HG03565 (cell line): ENCODE measurements around the gene OXT.

Experiments used
- ATAC-seq: cut with Tn5 transposase; IDR thresholded peaks from one replicate; pipeline ENCODE4 v1.9.1; 2021; ENCODE audit warnings: mild to moderate bottlenecking, moderate library complexity; ENCODE audit not compliant: unreplicated experiment

The OXT gene

GRCh38 chr20:3084283-3084985, 13.0 kb downstream of the OXT start, which contains the start of gene AVP:
TSS of gene AVP (minus strand) at chr20:3084724. CDS start at chr20:3084674, 50 bp downstream.
- no peak for ATAC-seq

- ATAC-seq: no peak
Observed at GRCh38 chr20:3084986-3085360, 13.6 kb downstream of the OXT start.

- no peak for ATAC-seq
Observed at GRCh38 chr20:3085571-3086072, 14.2 kb downstream of the OXT start.

DNA sequence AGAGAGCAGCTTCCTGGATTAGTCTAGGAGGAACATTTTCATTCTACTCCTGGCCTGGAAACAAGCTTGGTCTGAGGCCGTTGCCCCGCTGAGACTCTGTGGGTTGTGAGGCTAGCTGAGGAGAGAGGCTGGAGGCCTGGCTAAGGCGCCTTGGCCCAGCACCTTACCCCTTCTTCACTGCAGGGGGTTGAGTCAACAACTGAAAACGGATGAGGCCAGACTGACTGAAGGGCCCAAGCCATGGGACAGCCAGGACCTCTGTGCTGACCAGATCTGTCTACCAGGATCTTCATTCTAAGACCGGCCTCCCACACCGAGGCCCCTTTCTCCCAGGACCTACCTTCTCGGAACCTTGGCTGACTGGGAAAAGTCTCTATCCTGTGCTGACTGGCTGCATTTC, 16.6 kb downstream of the OXT start:
- ATAC-seq: no peak

DNA sequence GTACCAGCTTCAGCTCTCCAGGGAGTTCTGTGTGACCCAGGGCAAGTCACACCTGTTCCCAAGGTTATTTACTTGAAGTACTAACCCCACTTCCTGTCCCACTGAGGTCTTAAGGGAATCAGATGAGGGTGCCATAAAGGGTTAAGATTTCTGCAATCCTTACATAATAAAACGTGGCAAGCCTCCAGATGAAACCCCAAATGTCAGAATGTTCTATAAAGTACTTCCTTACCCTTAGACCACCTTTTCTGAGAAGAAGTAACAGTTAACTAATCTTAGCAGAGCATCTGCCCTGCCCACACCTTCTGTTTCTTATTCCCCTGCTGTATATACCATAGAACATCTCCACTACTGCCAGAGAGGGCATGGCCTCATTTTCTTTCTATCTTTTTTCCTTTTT, 19.1 kb downstream of the OXT start:
- no peak for ATAC-seq

DNA sequence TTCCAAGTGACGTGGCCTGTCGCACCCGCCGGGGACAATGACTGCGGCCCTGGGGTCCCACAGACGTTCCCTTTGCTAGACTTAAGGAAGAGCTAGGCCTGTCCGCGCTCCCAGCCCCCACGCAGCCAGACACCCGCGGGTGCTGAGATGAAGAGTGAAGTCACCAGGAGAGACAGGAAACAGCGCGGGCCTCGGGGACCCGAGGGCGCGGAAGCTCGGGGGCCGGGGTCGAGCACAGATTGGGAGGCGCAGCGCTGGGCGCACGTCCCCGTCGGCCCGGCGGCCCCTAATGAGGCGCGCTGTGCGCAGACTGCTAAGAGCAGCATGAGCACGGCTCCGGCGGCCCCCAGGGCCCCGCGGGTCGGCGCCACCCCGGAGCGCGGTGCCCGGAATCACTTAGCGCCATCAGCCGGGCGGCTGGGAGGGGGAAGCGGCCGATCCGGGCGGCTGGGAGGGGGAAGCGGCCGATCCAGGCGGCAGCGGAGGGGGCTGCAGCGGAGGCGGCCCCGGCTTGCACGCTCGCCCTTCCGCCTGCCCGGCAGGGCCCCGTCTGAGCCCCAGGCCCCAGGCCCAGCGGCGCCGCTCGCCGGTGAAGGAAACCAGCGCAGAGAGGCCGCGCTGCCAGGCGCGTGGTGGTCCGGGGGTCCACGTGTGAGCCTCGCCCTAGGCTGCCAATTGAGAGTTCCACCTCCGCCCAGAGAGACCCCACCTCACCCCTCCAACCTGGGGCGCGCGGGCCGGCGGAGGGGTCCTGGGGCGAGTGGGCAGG, 21.4 kb downstream of the OXT start:
- ATAC-seq: no peak

GRCh38 chr20:3093861-3094361, 22.5 kb downstream of the OXT start:
- ATAC-seq: no peak

GRCh38 chr20:3094848-3095629, 23.6 kb downstream of the OXT start:
- ATAC-seq: no peak

DNA sequence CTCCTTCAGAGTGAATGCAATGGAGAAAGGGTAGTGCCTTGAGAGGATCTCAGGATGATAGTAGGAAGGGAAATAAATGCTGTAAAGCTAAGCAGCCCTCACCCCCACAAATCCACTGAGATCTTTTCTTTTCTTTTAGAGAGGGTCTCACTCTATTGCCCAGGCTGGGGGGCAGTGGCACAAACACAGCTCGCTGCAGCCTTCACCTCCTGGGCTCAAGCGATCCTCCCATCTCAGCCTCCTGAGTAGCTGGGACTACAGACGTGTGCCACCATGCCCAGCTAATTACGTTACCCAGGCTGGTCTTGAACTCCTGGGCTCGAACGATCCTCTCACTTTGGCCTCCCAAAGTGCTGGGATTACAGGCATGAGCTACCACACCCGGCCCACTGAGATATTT, 29.1 kb downstream of the OXT start:
- ATAC-seq: no peak

DNA sequence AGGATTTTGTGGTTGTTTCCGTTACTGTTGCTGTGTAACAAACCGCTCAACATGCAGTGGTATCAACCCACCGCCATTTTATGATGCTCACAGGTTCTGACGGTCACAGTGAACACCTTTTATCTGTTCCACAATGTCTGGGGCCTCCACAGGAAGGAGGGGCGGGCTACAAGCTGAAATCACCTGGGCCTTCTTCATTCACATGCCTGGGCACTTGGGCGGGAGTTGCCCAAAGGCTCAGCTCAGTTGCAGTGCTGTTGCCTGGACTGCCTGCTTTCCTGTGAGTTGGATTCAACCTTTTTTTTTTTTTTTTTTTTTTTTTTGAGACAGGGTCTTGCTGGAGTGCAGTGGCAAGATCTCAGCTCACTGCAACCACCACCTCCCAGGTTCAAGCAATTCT, 29.8 kb downstream of the OXT start:
- no peak for ATAC-seq

GRCh38 chr20:3101737-3102574, 30.5 kb downstream of the OXT start:
- no peak for ATAC-seq

DNA sequence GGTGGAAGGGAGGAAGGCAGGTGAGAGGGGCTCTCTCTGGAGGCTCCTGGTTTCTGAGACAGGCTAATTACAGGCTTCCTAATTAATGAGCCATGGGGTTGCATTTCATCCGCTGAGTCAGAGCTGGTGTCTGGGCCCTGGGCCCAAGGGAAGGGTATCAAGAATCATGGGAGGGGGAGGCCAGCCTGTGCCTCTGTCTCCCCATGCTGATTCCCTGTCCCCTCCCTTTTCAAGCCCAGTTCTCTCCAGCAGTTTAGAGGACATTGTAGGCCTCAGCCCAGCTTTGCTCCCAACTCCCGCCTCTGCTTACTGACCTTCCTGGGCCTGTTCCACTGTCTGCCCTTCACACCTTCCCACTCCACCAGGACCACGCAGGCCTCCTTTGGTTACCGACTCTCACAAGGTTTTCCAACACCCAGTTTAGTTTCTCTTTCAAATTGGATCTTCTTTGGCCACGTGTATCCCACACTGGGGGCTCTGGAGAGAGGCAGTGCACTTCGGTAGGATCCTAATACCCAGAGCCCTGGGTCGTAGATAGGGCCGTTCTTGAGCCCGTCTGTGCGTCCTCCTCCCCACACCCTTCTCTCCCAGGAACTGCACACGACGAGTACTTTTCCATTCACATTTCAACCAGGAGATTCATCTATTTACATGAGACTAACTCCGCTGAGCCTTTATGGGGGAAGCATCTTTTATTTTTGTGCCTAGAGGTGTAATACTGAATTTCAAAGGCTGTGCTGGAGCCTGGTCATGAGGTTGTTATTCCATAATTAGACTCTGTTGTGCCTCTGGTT, 31.4 kb downstream of the OXT start:
- ATAC-seq: no peak

DNA sequence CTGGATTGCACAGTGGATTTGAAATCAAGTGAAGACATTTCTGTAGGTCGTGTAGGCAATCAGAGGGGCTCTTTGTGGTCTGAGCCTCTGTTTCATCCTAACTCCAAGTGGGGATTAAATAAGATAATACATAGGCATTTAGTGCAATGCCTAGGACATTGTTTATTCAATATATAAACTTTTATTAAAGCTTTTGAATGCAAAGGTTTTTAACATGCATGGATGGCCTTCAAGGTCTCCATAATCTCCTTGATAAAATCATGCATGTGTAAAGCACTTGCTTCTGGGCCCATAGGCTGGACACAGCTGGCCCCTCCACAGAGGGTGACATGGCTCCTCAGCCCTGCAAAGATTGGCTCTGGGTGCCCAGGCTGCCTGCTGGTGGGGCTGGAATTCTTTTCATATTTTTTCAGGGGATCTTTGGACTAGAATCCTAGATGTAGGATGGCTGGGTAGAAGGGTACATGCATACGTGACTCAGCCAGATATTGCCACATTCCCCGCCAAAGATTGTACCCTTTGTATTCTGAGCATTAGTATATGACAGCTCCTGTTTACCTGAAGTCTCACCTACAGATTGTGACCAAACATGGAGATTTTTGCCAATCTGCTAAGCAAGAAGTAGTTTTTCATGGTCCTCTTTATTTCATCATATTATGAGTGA, 32.1 kb downstream of the OXT start:
- no peak for ATAC-seq

GRCh38 chr20:3105256-3106137, 34.1 kb downstream of the OXT start:
- ATAC-seq: no peak

- no peak for ATAC-seq
Observed at GRCh38 chr20:3106185-3106584, 34.8 kb downstream of the OXT start.

- ATAC-seq: no peak
Observed at GRCh38 chr20:3106658-3107463, 35.4 kb downstream of the OXT start.

GRCh38 chr20:3107464-3108025, 36.1 kb downstream of the OXT start:
- ATAC-seq: no peak
